Bronchial epithelial cell (primary cell): Measurements from ENCODE around the gene RAB33A. TPM values are rescaled to one million over a fixed set of nuclear protein-coding genes. Genes with fewer than 3 reads are reported as not detected.
"Not testable (repeated sequence)": the region's sequence is repeated elsewhere in the genome, so short reads cannot be mapped to it uniquely, and the experiment has no call there.

Experiments used
- DNase-seq: peaks from one replicate; pipeline ENCODE4 v3.0.0-alpha.2; 2010; ENCODE audit warnings: low read depth
- FAIRE-seq: peaks from 2 replicates; lab custom pipeline; 2011; peaks lifted over from hg19 to GRCh38; lab: Jason Lieb, UNC
- H3K27me3 ChIP-seq: 2 replicates; pipeline ENCODE4 v1.5.1; 2011; ENCODE audit warnings: low read length; ENCODE audit not compliant: control insufficient read depth, insufficient read depth
- H3K36me3 ChIP-seq: 2 replicates; pipeline ENCODE4 v1.5.1; 2011; ENCODE audit warnings: low read length; ENCODE audit not compliant: control insufficient read depth, insufficient read depth
- H3K4me3 ChIP-seq: 2 replicates; pipeline ENCODE4 v1.5.1; 2011; ENCODE audit warnings: mild to moderate bottlenecking, low read depth, low read length, control low read depth
- total RNA-seq: library from RNA; depleted of rRNA; stranded (reverse); fragments of >200 nt; gene quantifications from 2 replicates; pipeline ENCODE4 v1.2.1, GENCODE V29; 2014
- TF ChIP-seq, protein P1 (sequence below): IDR thresholded peaks from 2 replicates; pipeline ENCODE4 v1.5.1; 2011; ENCODE audit warnings: mild to moderate bottlenecking, moderate library complexity, low read length, control low read depth, inconsistent platforms; ENCODE audit not compliant: insufficient read depth, severe bottlenecking

RAB33A gene
- total RNA-seq, 1 donor from 2014 or later = 0.26 TPM

DNA sequence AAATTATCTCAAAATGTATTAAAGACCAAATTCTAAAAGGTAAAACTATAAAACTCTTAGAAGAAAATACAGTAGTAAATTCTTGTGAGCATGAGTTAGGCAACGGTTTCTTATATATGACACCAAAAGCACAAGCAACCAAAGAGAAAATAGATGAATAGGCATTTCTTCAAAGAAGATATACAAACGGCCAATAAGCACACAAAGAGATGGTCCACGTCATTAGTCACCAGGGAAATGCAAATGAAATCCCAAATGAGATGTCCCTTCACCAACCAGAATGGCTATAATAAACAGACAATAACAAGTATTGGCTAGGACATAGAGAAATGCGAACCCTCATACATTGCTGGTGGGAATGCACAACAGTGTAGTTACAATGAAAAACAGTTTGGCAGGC, 44.6 kb downstream of the RAB33A start:
- DNase-seq = no peak
- Histone ChIP-seq H3K4me3 (no peak overlapping the region), H3K36me3 (no peaks in the 10 kb centered on the region), H3K27me3 (no peaks in the 10 kb centered on the region)
- FAIRE-seq = no peak
- TF ChIP-seq, protein P1, sequence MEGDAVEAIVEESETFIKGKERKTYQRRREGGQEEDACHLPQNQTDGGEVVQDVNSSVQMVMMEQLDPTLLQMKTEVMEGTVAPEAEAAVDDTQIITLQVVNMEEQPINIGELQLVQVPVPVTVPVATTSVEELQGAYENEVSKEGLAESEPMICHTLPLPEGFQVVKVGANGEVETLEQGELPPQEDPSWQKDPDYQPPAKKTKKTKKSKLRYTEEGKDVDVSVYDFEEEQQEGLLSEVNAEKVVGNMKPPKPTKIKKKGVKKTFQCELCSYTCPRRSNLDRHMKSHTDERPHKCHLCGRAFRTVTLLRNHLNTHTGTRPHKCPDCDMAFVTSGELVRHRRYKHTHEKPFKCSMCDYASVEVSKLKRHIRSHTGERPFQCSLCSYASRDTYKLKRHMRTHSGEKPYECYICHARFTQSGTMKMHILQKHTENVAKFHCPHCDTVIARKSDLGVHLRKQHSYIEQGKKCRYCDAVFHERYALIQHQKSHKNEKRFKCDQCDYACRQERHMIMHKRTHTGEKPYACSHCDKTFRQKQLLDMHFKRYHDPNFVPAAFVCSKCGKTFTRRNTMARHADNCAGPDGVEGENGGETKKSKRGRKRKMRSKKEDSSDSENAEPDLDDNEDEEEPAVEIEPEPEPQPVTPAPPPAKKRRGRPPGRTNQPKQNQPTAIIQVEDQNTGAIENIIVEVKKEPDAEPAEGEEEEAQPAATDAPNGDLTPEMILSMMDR = no peak

DNA sequence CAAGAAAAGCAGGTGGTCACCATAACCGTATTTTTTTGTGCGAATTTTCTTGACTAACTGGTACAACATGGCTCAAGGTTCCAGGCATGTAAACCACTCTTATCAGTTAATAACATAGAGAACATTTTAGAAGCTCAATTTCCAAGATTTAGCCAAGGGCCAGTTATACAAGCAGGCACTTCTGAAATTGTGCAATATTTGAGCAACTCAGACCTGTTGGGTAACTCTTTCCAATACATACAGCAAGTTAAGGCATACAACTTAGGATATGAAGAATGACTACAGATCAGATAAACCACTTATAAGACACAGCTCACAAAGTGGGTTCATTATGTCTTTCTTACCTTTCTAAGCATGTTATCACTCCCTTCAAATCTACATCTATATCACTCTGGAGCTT, 53.0 kb downstream of the RAB33A start:
- H3K4me3 ChIP-seq = no peak overlapping the region
- no peaks in the 10 kb centered on the region for H3K36me3 ChIP-seq
- H3K27me3 ChIP-seq = no peaks in the 10 kb centered on the region
- TF ChIP-seq, protein P1 = no peak
- DNase-seq = peak; percentile 72
- no peak for FAIRE-seq

DNA sequence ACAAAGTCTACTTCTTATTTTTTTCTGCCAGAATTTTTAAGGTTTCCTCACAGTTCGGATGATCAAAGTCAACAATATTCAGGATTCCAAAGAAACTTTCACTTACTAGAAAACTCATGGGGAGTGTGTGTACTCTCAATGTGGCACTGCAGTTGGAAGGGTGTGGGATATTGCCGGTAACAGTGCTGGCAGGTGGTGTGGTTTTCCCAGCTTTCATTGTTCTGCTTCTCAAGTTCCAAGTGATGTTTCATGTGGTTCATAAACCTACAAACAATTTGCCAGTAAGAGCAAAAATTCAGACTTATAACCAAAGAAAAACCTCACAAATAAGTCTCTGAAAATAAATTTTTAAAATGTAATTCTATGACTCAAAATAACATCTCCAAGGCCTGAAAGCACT, 57.1 kb downstream of the RAB33A start:
- DNase-seq (no peak), FAIRE-seq (no peak)
- TF ChIP-seq, protein P1 = no peak
- H3K4me3 ChIP-seq = no peak overlapping the region
- no peaks in the 10 kb centered on the region for H3K27me3 ChIP-seq
- no peaks in the 10 kb centered on the region for H3K36me3 ChIP-seq

DNA sequence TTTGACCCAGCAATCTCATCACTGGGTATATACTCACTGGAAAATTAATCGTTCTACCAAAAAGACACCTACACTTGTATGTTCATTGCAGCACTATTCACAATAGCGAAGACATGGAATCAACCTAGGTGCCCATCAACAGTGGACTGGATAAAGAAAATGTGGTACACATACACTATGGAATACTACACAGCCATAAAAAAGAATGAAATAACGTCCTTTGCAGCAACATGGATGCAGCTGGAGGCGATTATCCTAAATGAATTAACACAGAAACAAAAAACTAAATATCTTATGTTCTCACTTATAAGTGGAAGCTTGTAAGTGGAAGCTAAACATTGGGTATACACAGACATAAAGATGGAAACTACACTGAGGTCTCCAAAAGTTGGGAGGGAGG, 59.4 kb downstream of the RAB33A start:
- not testable (repeated sequence) for H3K4me3 ChIP-seq, DNase-seq, H3K27me3 ChIP-seq, FAIRE-seq, H3K36me3 ChIP-seq

Other genes with a start within 250 kb of the RAB33A start
- 1.1 and 1.4 TPM in 2 replicates for gene BCORL1, start 189.3 kb upstream of the RAB33A start, total RNA-seq
- 9.0 and 11.5 TPM in 2 replicates for gene ELF4, start 61.5 kb upstream of the RAB33A start, total RNA-seq
- 23.8 and 26.6 TPM in 2 replicates for gene AIFM1, start 6.1 kb upstream of the RAB33A start, total RNA-seq
- gene ZNF280C, start 96.9 kb downstream of the RAB33A start, total RNA-seq = 0.79 and 0.90 TPM in 2 replicates
- gene SLC25A14, start 168.0 kb downstream of the RAB33A start, total RNA-seq = 7.4 and 7.7 TPM in 2 replicates
- not detected in 2 replicates for gene GPR119, start 213.7 kb downstream of the RAB33A start, total RNA-seq
- 27.1 TPM in 2 replicates for gene RBMX2, start 230.0 kb downstream of the RAB33A start, total RNA-seq